Sigmoid colon (tissue), 7 donors: Measurements from ENCODE around the gene PKHD1. TPM values are rescaled to one million over a fixed set of nuclear protein-coding genes. Genes with fewer than 3 reads are reported as not detected.
"Not testable (repeated sequence)": the region's sequence is repeated elsewhere in the genome, so short reads cannot be mapped to it uniquely, and the experiment has no call there.

Experiments used
- DNase-seq: peaks from one replicate; pipeline ENCODE4 v3.0.0-alpha.2; 2019
- H3K27ac ChIP-seq, 4 donors: fragments of 200-600 bp; sonication (generic); one replicate each; pipeline ENCODE4 v1.5.1; 2016 to 2019; ENCODE audit warnings: mild to moderate bottlenecking in 1 of 4
- H3K27me3 ChIP-seq, 3 donors: fragments of 200-600 bp; sonication (generic); one replicate each; pipeline ENCODE4 v1.5.1; 2019; ENCODE audit warnings: mild to moderate bottlenecking in 1 of 3
- H3K36me3 ChIP-seq, 4 donors: fragments of 200-600 bp; sonication (generic); one replicate each; pipeline ENCODE4 v1.5.1; 2016 to 2019
- H3K4me1 ChIP-seq, 4 donors: fragments of 200-600 bp; sonication (generic); one replicate each; pipeline ENCODE4 v1.5.1; 2017 to 2019
- H3K4me3 ChIP-seq, 4 donors: fragments of 200-600 bp; sonication (generic); one replicate each; pipeline ENCODE4 v1.5.1; 2017 to 2019; ENCODE audit warnings: mild to moderate bottlenecking in 2 of 4, moderate library complexity in 1 of 4
- H3K9me3 ChIP-seq, 4 donors: fragments of 200-600 bp in 3 of 4; sonication (generic) in 3 of 4; one replicate each; pipeline versions ENCODE4 v1.5.1 to v1.6.1; 2013 to 2019
- CTCF ChIP-seq, 4 experiments: fragments of 450-650 bp in 3 of 4; fragments of 200-600 bp in 1 of 4; IDR thresholded peaks; one replicate each; pipeline ENCODE4 v1.5.1; 2016 to 2019; ENCODE audit warnings: antibody characterized with exemption in 4 of 4, mild to moderate bottlenecking in 3 of 4, moderate library complexity in 2 of 4
- EP300 ChIP-seq, 4 donors: sonication (generic); formaldehyde crosslinking; IDR thresholded peaks; one replicate each; pipeline ENCODE4 v1.6.1; 2017; ENCODE audit warnings: antibody characterized with exemption in 4 of 4
- POLR2A ChIP-seq, 2 donors: fragments of 450-650 bp; IDR thresholded peaks; one replicate each; pipeline ENCODE4 v1.6.1; 2016; ENCODE audit warnings: antibody characterized with exemption in 2 of 2, mild to moderate bottlenecking in 2 of 2, moderate library complexity in 2 of 2
- POLR2AphosphoS5 ChIP-seq, 4 donors: sonication (generic); formaldehyde crosslinking; IDR thresholded peaks; one replicate each; pipeline ENCODE4 v1.6.1; 2017; ENCODE audit warnings: antibody characterized with exemption in 4 of 4
- WGBS, 2 donors: extraction: QIAGEN DNeasy Blood & Tissue Kit; methylation state at CpG; one replicate each; pipeline ENCODE4 v1.1.7; 2013; 5-methylcytosine and 5-hydroxymethylcytosine counted together
- intact Hi-C: fragments of 100-400 bp; cut with DNase I; formaldehyde crosslinking; loops from one replicate; pipeline ENCODE4 v1.15.1; 2023
- polyA plus RNA-seq, 3 donors: library from polyadenylated mRNA; stranded (reverse); fragments of 200-250 nt; gene quantifications; one replicate each; pipeline ENCODE4 v1.2.3, GENCODE V29; 2013
- total RNA-seq, 4 donors: library from RNA; depleted of rRNA; stranded (reverse); fragments of >200 nt; gene quantifications; one replicate each; pipeline ENCODE4 v1.1.0, GENCODE V29; 2016
- donor health status: healthy with polysubstance abuse.
- donor health status: Bipolar disorder and iron deficiency.
- donor health status: healthy.

The PKHD1 gene
- total and polyA plus RNA-seq, 7 donors, result under 0.01 to 0.66 (median under 0.01) TPM; not detected in 2

DNA sequence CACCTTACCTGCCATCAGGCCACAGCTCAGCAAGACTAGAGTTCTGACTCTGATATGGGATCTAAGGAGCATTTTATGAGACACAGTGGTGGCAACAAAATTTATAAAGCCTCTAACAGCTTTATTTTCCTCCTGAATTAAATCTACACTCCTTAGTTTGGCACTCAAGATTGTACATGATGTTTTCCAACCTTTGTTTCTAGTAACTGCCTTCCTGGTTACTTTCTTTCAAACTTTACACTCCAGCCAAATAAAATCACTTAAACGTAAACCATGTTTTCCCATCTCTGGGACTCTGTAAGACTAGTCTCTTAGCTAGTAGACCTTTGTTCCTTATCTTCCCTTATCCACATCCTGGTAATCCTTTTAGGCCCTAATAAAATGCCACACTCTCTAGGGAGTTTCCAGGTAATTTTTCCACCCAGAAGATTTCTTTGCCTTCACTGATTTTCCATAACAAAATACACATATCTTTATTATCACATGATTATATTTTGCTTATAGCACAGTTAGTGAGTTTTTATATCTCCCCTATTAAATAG lies 92.1 kb downstream of the PKHD1 start:
- Histone ChIP-seq H3K4me1 (peaks cover 0 to 19% (median 13%) of the 10 kb centered on the region in 4 donors), H3K36me3 (no peaks in the 10 kb centered on the region), H3K9me3 (no peaks in the 10 kb centered on the region), H3K27me3 (no peaks in the 10 kb centered on the region), H3K4me3 (no peak overlapping the region), H3K27ac (peak overlapping the region in 3 of 4 donors; percentile 45 to 59 (median 55))
- no peak for DNase-seq
- intact Hi-C loops, result no loop called here
- WGBS, 2 donors, result 13 to 60% methylated on average over 1 of the region's 1 CpG
- no peak for TF ChIP-seq POLR2A (IDR thresholded peaks at IDR 0.05)
- TF ChIP-seq CTCF (IDR thresholded peaks at IDR 0.05), result no peak
- peak; percentile 23 to 78 (median 56) for TF ChIP-seq POLR2AphosphoS5 (IDR thresholded peaks at IDR 0.05)
- peak in 2 of 4 donors; percentile 46 to 61 for TF ChIP-seq EP300 (IDR thresholded peaks at IDR 0.05)

GRCh38 chr6:51992876-51993275 lies 94.5 kb downstream of the PKHD1 start:
- Histone ChIP-seq H3K27ac (no peak overlapping the region), H3K4me1 (peaks cover 0 to 19% (median 13%) of the 10 kb centered on the region in 4 donors), H3K36me3 (no peaks in the 10 kb centered on the region), H3K4me3 (no peak overlapping the region), H3K27me3 (no peaks in the 10 kb centered on the region), H3K9me3 (no peaks in the 10 kb centered on the region)
- intact Hi-C loops, result no loop called here
- no peak for DNase-seq
- 75 to 81% methylated on average over 3 of the region's 3 CpGs for WGBS, 2 donors
- TF ChIP-seq CTCF (IDR thresholded peaks at IDR 0.05), result no peak
- TF ChIP-seq EP300 (IDR thresholded peaks at IDR 0.05), result no peak
- no peak for TF ChIP-seq POLR2AphosphoS5 (IDR thresholded peaks at IDR 0.05)
- no peak for TF ChIP-seq POLR2A (IDR thresholded peaks at IDR 0.05)

DNA sequence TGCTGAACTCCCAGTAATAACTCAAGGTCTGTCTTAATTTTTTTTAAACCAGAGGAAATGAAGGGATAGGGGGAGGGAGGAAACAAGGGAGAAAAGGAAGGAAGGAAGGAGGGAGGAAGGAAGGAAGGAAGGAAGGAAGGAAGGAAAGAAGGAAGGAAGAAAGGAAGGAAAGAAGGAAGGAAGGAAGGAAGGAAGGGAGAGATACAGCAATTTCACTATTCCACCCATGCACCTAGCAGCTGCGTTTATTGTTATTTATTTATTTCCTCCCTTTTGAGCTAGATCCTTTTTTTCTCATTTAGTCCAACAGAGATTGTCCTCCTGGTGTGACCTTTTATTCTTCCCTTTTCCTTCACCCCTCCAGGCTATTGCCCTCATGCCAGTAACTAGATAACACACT lies 97.6 kb downstream of the PKHD1 start:
- no peaks in the 10 kb centered on the region for H3K9me3 ChIP-seq
- H3K36me3 ChIP-seq, result no peaks in the 10 kb centered on the region
- TF ChIP-seq CTCF (IDR thresholded peaks at IDR 0.05) (no peak), EP300 (IDR thresholded peaks at IDR 0.05) (no peak), POLR2A (IDR thresholded peaks at IDR 0.05) (no peak), POLR2AphosphoS5 (IDR thresholded peaks at IDR 0.05) (no peak)
- H3K4me1 ChIP-seq, result peaks cover 0 to 5% (median 2%) of the 10 kb centered on the region in 4 donors
- no peak overlapping the region for H3K27ac ChIP-seq
- no peaks in the 10 kb centered on the region for H3K27me3 ChIP-seq
- 88 to 96% methylated on average over 1 of the region's 1 CpG for WGBS, 2 donors
- H3K4me3 ChIP-seq, result no peak overlapping the region
- DNase-seq, result no peak
- intact Hi-C loops, result no loop called here

- H3K4me3 ChIP-seq, result no peak overlapping the region
- no peak overlapping the region for H3K27ac ChIP-seq
- no peak for TF ChIP-seq EP300 (IDR thresholded peaks at IDR 0.05)
- no peak for TF ChIP-seq CTCF (IDR thresholded peaks at IDR 0.05)
- TF ChIP-seq POLR2A (IDR thresholded peaks at IDR 0.05), result no peak
- TF ChIP-seq POLR2AphosphoS5 (IDR thresholded peaks at IDR 0.05), result no peak
- H3K9me3 ChIP-seq, result no peaks in the 10 kb centered on the region
- no peaks in the 10 kb centered on the region for H3K36me3 ChIP-seq
- intact Hi-C loops, result no loop called here
- H3K27me3 ChIP-seq, result no peaks in the 10 kb centered on the region
- DNase-seq, result no peak
- peaks cover 0 to 16% (median 11%) of the 10 kb centered on the region in 4 donors for H3K4me1 ChIP-seq
- 88 to 92% methylated on average over 5 of the region's 5 CpGs for WGBS, 2 donors
Observed at GRCh38 chr6:51986864-51987263, 100.5 kb downstream of the PKHD1 start.

DNA sequence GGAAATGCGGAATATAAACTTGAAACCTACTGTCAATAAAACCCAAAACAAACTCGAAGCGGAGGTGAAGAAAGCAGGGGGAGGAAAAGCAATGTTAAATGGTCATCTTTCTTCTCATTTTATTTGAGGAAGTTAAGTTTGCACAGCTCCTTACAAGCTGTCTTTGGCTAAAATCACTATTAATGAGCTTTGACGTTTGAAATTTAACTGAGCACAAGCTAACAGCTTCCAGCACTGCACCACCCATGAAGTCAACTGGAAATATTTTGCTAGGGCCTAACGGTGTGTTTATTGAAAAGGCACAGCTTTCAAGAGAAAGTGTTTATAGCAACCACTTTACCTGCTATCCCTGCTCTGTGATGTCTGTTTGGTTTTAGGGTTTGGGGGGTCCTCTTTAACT lies 103.8 kb downstream of the PKHD1 start:
- no peak for DNase-seq
- 43 to 62% methylated on average over 5 of the region's 5 CpGs for WGBS, 2 donors
- intact Hi-C loops, result no loop called here
- peak; percentile 61 to 96 (median 89) for TF ChIP-seq POLR2AphosphoS5 (IDR thresholded peaks at IDR 0.05)
- TF ChIP-seq POLR2A (IDR thresholded peaks at IDR 0.05), result no peak
- TF ChIP-seq EP300 (IDR thresholded peaks at IDR 0.05), result peak in 3 of 4 donors; percentile 12 to 82 (median 79)
- TF ChIP-seq CTCF (IDR thresholded peaks at IDR 0.05), result no peak
- Histone ChIP-seq H3K4me1 (peaks cover 0 to 16% (median 11%) of the 10 kb centered on the region in 4 donors), H3K4me3 (no peak overlapping the region), H3K9me3 (no peaks in the 10 kb centered on the region), H3K36me3 (no peaks in the 10 kb centered on the region), H3K27me3 (no peaks in the 10 kb centered on the region), H3K27ac (peak overlapping the region in 3 of 4 donors; percentile 1 to 48 (median 29))

- intact Hi-C loops, H3K36me3 ChIP-seq, H3K27ac ChIP-seq, H3K4me3 ChIP-seq, DNase-seq, H3K9me3 ChIP-seq, H3K27me3 ChIP-seq: not testable (repeated sequence)
- peaks cover 0 to 16% (median 11%) of the 10 kb centered on the region in 4 donors for H3K4me1 ChIP-seq
- WGBS, 2 donors, result 74 to 88% methylated on average over 5 of the region's 5 CpGs
Observed at GRCh38 chr6:51982695-51983094, 104.7 kb downstream of the PKHD1 start.
